MM.1S (cell line): Measurements from ENCODE around the gene UBL5.

Experiments used
- EZH2 ChIP-seq: fragments of 300-600 bp; sonication (generic); optimal IDR thresholded peaks from 2 replicates; pipeline ENCODE3; 2017; ENCODE audit warnings: low read depth, mild to moderate bottlenecking, antibody characterized with exemption, low read length, mixed read lengths
- EZH2phosphoT487 ChIP-seq: fragments of 300-600 bp; sonication (generic); IDR thresholded peaks from 2 replicates; pipeline ENCODE4 v1.6.1; 2018; ENCODE audit warnings: antibody characterized with exemption, low read length
- TF ChIP-seq, protein P1 (sequence below): fragments of 300-600 bp; sonication (generic); IDR thresholded peaks from 2 replicates; pipeline ENCODE4 v1.5.1; 2016; ENCODE audit warnings: antibody characterized with exemption, low read length, mixed read lengths

DNA sequence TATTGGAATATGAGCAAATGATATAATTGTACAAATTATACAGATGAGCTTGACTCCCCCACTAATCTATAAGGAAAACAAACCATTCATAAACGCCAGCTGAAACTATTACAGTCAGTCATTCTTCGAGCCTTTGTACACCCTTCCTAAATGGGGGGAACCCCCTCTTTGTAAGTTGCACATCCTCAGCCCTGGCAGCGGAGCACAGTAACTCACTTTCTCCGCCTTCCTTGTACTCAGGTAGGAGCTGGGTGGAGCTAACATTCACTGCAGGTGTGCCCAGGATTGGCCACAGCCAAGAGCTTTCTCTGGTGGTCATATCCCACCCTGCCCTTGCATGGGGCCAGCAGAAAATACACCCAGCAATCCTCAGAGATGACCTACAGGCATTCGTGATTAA is 36.0 kb downstream of the UBL5 start:
- TF ChIP-seq, protein P1, sequence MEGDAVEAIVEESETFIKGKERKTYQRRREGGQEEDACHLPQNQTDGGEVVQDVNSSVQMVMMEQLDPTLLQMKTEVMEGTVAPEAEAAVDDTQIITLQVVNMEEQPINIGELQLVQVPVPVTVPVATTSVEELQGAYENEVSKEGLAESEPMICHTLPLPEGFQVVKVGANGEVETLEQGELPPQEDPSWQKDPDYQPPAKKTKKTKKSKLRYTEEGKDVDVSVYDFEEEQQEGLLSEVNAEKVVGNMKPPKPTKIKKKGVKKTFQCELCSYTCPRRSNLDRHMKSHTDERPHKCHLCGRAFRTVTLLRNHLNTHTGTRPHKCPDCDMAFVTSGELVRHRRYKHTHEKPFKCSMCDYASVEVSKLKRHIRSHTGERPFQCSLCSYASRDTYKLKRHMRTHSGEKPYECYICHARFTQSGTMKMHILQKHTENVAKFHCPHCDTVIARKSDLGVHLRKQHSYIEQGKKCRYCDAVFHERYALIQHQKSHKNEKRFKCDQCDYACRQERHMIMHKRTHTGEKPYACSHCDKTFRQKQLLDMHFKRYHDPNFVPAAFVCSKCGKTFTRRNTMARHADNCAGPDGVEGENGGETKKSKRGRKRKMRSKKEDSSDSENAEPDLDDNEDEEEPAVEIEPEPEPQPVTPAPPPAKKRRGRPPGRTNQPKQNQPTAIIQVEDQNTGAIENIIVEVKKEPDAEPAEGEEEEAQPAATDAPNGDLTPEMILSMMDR, result no peak
- TF ChIP-seq EZH2 (no peak), EZH2phosphoT487 (no peak)
